ENCODE data around the gene GHRH.

Gene GHRH

DNA sequence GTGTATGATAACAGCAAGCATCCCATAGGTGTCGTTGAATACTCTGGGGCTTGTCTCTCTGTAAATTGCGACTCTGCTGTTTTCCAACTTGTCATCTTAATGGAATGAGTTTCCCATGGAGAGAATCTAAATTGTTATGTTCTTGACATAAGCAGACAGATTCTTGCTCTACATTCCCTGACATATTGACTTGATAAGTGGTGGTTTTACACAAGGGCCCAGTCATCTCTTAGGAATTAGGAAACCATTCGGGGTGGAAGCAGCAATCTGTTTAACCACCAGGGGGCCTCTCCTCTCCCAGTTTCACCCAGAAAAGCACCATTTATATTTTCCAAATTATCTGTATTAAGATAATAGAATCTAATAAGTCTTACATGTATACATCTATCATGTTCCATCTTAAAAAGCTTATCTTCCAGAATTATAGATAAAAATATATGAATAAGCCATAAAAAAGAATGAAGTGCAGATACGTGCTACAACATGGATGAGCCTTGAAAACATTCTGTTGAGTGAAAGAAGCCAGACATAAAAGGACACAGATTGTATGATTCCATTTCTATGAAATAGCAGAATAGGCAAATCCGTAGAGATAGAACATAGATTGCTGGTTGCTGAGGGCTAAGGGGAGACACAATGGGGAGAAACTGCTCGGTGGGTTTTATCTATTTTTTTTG is 59.2 kb downstream of the GHRH start:
- DNase-seq, result no peak

DNA sequence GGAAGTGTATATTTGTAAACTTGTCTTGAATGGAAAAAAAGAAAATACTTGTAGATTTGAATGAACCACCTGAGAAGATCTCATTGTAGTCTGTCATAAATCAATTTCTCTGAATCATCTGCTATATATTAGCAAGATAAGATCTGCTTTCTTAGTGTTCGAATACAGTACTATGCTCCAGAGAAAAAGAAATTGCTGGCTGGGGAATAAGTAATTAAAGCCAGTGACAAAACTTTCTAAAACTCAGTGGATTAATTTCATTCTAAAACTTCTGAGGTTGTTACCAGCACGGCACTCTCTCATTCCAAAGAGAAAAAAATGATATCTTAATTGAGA is 59.8 kb downstream of the GHRH start:
- no peak for DNase-seq
